ENCODE data around the gene PDXK. TPM values are rescaled to one million over a fixed set of nuclear protein-coding genes. Genes with fewer than 3 reads are reported as not detected.
A peak's percentile ranks its signal among the peaks of the same experiment; 100 is the strongest.

Gene PDXK
- total and polyA plus RNA-seq, 9 of the 15 experiments (the other 6 are each of a cell fraction or from before 2014, with no cell fraction given): 5.6 to 162 (median 76.5) TPM

DNA sequence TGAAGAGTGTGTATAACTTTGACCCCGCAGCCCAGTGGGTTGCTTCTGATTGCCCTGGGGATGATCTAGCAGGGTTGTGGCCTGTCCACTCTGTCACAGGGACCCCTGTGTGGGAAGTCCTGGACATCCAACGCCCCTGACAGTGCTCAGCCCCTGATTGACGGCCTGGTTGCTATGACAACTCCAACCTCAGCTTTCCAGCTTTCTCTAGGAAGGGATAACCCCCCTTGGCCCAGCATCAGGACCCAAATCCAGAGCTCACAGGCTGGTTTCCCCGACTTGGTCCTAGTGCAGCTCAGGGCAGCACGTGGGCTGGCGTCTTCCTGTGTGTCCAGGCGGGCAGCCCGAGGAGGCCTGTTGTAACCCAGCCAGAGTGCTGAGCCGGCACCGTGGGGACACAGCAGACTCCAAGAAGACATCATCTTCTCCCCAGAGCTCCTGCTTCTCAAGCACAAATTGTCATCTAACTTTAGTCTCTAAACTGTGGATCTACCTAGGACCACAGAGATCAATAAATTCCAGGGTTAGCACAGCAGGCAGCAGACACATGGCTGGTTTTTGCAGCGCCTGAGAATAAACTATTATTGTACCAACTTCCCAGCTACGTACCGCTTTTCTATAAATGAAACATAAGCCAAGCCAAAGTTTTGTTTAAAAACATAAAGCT is 18.9 kb upstream of the PDXK start (continued):
- peak; percentile 85 for TF ChIP-seq RFX1 (IDR thresholded peaks at IDR 0.05)

DNA sequence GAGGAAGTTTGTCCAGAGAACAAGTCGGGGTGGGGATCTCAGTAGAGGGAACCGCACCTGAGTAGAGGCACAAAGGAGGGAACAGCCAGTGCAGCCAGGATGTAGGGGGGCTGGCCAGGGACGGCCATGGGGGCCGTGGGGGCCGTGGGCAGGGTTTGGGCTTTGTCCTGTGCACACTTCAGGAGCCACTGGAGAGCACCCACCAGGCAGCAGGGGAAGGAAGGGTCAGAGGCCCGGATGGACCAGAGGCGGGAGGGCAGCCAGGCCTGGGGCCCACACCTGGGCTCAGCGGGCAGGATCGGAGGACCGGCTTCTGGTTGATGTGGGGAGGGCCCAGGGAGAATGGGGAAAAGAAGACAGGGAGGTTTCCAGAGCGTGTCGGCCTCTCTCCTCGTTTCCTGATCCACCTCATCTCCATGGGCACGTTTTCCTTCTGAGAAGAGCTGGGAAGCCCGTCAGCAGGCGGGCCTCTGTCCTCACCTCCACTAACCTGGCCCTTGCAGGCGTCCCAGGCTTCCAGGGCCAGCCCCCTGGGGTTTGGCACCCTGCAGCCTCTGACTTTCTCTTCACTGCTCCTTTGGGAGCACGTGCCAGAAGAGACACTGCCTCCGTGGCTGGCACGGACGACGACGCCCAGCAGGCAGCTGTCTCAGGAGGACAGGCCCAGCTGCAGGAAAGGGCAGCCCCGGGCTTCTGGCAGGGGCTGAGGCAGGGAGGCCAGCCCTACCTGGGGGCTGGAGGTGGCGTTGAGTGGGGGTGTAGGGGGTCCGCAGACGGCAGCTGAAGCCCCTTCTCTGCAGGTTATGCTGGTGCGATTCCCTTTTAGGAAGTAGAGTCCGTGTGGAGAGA is 16.8 kb upstream of the PDXK start:
- intact Hi-C loops (cut with micrococcal nuclease) (no loop called here), in situ Hi-C loops (cut with MboI) (no loop called here)
- Histone ChIP-seq H3K27ac (ENCODE audit: extremely low read depth, low read depth, low read length) (no peak overlapping the region), H3K27me3 (ENCODE audit: control insufficient read depth in 2 of 2, insufficient read depth in 2 of 2, low read length in 2 of 2) (no peaks in the 10 kb centered on the region), H3K36me3 (ENCODE audit: control insufficient read depth, insufficient read depth, low read length) (no peaks in the 10 kb centered on the region), H3K9me3 (replicated peaks; ENCODE audit: control insufficient read depth, insufficient read depth, low read depth, low read length) (no peaks in the 10 kb centered on the region), H3K4me1 (replicated peaks in 1 of 2; ENCODE audit: control insufficient read depth in 2 of 2, insufficient read depth in 2 of 2, low read length in 2 of 2) (peaks cover 26 to 43% of the 10 kb centered on the region in 2 experiments; a peak in 4 of 5 replicates), H2AFZ (ENCODE audit: low read depth, low read length) (no peak overlapping the region; the same call in 1 of the 2 replicates), H3K4me2 (ENCODE audit: insufficient read depth, low read length) (no peak overlapping the region), H4K20me1 (replicated peaks; ENCODE audit: control insufficient read depth, insufficient read depth, low read length) (no peaks in the 10 kb centered on the region), H3K9ac (ENCODE audit: insufficient read depth in 1 of 2, low read depth in 2 of 2, low read length in 2 of 2) (peak overlapping the region in 1 of 2 experiments; percentile 47; a peak in 1 of 4 replicates), H3K79me2 (ENCODE audit: control insufficient read depth, insufficient read depth, low read length) (no peaks in the 10 kb centered on the region), H3K4me3 (no peak overlapping the region), H3K9me1 (ENCODE audit: control insufficient read depth, insufficient read depth, low read length) (no peaks in the 10 kb centered on the region)
- DNase-seq (ENCODE audit: extremely low read depth in 1 of 4, low spot score in 3 of 4) (no peak), ATAC-seq (no peak), FAIRE-seq (no peak)
- CTCF ChIA-PET (ENCODE audit: low intra/inter-chr PET ratio): no interaction called here
- WGBS (ENCODE audit: insufficient coverage, low coverage, missing lambda C conversion rate): 68% methylated on average over 23 of the region's 29 CpGs
- no TSS peak for BruUV-seq (replicated peaks)
- POLR2A ChIA-PET: interaction anchor here (0.6 to 1.5 kb wide), 5 partner anchors 8 to 116 kb away, joined by 3 to 6 read pairs (median 5); partner anchors contain the start of gene RRP1
- TF ChIP-seq MEF2A (IDR thresholded peaks at IDR 0.05; ENCODE audit: control insufficient read depth, low read depth, low read length) (no peak), KLF1 (tag; IDR thresholded peaks at IDR 0.05) (no peak), SAFB (IDR thresholded peaks at IDR 0.05; ENCODE audit: borderline replicate concordance, low read depth, low read length) (no peak), KLF10 (CRISPR knock-in tag; IDR thresholded peaks at IDR 0.05) (no peak), HCFC1 (IDR thresholded peaks at IDR 0.05; ENCODE audit: low read depth, low read length) (no peak), TCF7L2 (IDR thresholded peaks at IDR 0.05; ENCODE audit: low read depth, low read length) (no peak), PURB (CRISPR knock-in tag; IDR thresholded peaks at IDR 0.05; ENCODE audit: low read depth) (no peak), HMGN3 (IDR thresholded peaks at IDR 0.05; ENCODE audit: borderline replicate concordance, extremely low read depth, insufficient read length, low read depth, low read length) (no peak), PHF21A (IDR thresholded peaks at IDR 0.05; ENCODE audit: borderline replicate concordance, low read depth) (no peak), CREBBP (IDR thresholded peaks at IDR 0.05; ENCODE audit: low read depth, low read length) (no peak), SNIP1 (IDR thresholded peaks at IDR 0.05; ENCODE audit: low read depth) (no peak)
- TF ChIP-seq, protein P1, sequence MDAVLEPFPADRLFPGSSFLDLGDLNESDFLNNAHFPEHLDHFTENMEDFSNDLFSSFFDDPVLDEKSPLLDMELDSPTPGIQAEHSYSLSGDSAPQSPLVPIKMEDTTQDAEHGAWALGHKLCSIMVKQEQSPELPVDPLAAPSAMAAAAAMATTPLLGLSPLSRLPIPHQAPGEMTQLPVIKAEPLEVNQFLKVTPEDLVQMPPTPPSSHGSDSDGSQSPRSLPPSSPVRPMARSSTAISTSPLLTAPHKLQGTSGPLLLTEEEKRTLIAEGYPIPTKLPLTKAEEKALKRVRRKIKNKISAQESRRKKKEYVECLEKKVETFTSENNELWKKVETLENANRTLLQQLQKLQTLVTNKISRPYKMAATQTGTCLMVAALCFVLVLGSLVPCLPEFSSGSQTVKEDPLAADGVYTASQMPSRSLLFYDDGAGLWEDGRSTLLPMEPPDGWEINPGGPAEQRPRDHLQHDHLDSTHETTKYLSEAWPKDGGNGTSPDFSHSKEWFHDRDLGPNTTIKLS (IDR thresholded peaks at IDR 0.05; ENCODE audit: borderline replicate concordance, low read depth): no peak
- TF ChIP-seq, protein P2, sequence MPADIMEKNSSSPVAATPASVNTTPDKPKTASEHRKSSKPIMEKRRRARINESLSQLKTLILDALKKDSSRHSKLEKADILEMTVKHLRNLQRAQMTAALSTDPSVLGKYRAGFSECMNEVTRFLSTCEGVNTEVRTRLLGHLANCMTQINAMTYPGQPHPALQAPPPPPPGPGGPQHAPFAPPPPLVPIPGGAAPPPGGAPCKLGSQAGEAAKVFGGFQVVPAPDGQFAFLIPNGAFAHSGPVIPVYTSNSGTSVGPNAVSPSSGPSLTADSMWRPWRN (IDR thresholded peaks at IDR 0.05; ENCODE audit: low read depth): no peak
- TF ChIP-seq, protein P3, sequence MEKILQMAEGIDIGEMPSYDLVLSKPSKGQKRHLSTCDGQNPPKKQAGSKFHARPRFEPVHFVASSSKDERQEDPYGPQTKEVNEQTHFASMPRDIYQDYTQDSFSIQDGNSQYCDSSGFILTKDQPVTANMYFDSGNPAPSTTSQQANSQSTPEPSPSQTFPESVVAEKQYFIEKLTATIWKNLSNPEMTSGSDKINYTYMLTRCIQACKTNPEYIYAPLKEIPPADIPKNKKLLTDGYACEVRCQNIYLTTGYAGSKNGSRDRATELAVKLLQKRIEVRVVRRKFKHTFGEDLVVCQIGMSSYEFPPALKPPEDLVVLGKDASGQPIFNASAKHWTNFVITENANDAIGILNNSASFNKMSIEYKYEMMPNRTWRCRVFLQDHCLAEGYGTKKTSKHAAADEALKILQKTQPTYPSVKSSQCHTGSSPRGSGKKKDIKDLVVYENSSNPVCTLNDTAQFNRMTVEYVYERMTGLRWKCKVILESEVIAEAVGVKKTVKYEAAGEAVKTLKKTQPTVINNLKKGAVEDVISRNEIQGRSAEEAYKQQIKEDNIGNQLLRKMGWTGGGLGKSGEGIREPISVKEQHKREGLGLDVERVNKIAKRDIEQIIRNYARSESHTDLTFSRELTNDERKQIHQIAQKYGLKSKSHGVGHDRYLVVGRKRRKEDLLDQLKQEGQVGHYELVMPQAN (IDR thresholded peaks at IDR 0.05; ENCODE audit: borderline replicate concordance): no peak

All from K562 (cell line).